ENCODE measurements around the gene PGM2L1. TPM values are rescaled to one million over a fixed set of nuclear protein-coding genes. Genes with fewer than 3 reads are reported as not detected.

Gene PGM2L1
- total RNA-seq, 2 experiments from 2014 or later = 9.2 to 10.4 TPM

GRCh38 chr11:74318241-74318932 lies 79.8 kb downstream of the PGM2L1 start:
- CTCF ChIA-PET = no interaction called here

GRCh38 chr11:74316772-74317505 lies 81.3 kb downstream of the PGM2L1 start:
- POLR2A ChIA-PET = interaction anchor here (0.7 kb wide), 1 partner anchor 39 kb away, joined by 6 read pairs; no protein-coding TSS in a partner anchor
- CTCF ChIA-PET = no interaction called here

More at GRCh38 chr11:74318241-74318932, 79.8 kb downstream of the PGM2L1 start:
- POLR2A ChIA-PET = no interaction called here

GRCh38 chr11:74312326-74312725 lies 85.9 kb downstream of the PGM2L1 start:
- CTCF ChIA-PET = interaction anchor here (0.9 kb wide), 1 partner anchor 57 kb away, joined by 3 read pairs; no protein-coding TSS in a partner anchor
- POLR2A ChIA-PET = no interaction called here

- POLR2A ChIA-PET = no interaction called here
Measured at GRCh38 chr11:74311352-74311926, 86.8 kb downstream of the PGM2L1 start, which contains the start of gene P4HA3. Gene P4HA3, minus strand, starts transcription at chr11:74311640. Its CDS starts 29 bp downstream, at chr11:74311611.

GRCh38 chr11:74310857-74311256 lies 87.4 kb downstream of the PGM2L1 start:
- POLR2A ChIA-PET = no interaction called here
- CTCF ChIA-PET = no interaction called here

More at GRCh38 chr11:74311352-74311926, 86.8 kb downstream of the PGM2L1 start, which contains the start of gene P4HA3:
- CTCF ChIA-PET = interaction anchor here (0.9 kb wide), 1 partner anchor 56 kb away, joined by 3 read pairs; no protein-coding TSS in a partner anchor

- ChIA-PET POLR2A (no interaction called here), CTCF (no interaction called here)
Measured at GRCh38 chr11:74307434-74307833, 90.8 kb downstream of the PGM2L1 start.

- CTCF ChIA-PET = interaction anchor here (0.6 kb wide), 1 partner anchor 662 kb away, joined by 3 read pairs; no protein-coding TSS in a partner anchor
- POLR2A ChIA-PET = no interaction called here
Measured at GRCh38 chr11:74306435-74307175, 91.6 kb downstream of the PGM2L1 start.

- ChIA-PET POLR2A (no interaction called here), CTCF (no interaction called here)
Measured at GRCh38 chr11:74299015-74299414, 99.2 kb downstream of the PGM2L1 start.

GRCh38 chr11:74297484-74297883 lies 100.7 kb downstream of the PGM2L1 start:
- CTCF ChIA-PET = no interaction called here
- POLR2A ChIA-PET = no interaction called here

GRCh38 chr11:74288911-74289310 lies 109.3 kb downstream of the PGM2L1 start:
- POLR2A ChIA-PET = no interaction called here
- CTCF ChIA-PET = interaction anchor here (0.6 kb wide), 1 partner anchor 78 kb away, joined by 3 read pairs; no protein-coding TSS in a partner anchor

GRCh38 chr11:74288161-74288560 lies 110.1 kb downstream of the PGM2L1 start:
- CTCF ChIA-PET = no interaction called here

GRCh38 chr11:74284466-74284865 lies 113.8 kb downstream of the PGM2L1 start:
- POLR2A ChIA-PET = no interaction called here
- CTCF ChIA-PET = no interaction called here

More at GRCh38 chr11:74288161-74288560, 110.1 kb downstream of the PGM2L1 start:
- POLR2A ChIA-PET = no interaction called here

GRCh38 chr11:74283580-74284180 lies 114.6 kb downstream of the PGM2L1 start:
- CTCF ChIA-PET = interaction anchor here (0.7 kb wide), 1 partner anchor 150 kb away, joined by 3 read pairs; no protein-coding TSS in a partner anchor
- POLR2A ChIA-PET = no interaction called here

- ChIA-PET CTCF (interaction anchor here (0.7 kb wide), 1 partner anchor 151 kb away, joined by 3 read pairs; no protein-coding TSS in a partner anchor), POLR2A (no interaction called here)
Measured at GRCh38 chr11:74282914-74283371, 115.3 kb downstream of the PGM2L1 start.

- CTCF ChIA-PET = no interaction called here
- POLR2A ChIA-PET = no interaction called here
Measured at GRCh38 chr11:74282421-74282820, 115.8 kb downstream of the PGM2L1 start.

GRCh38 chr11:74280494-74280893 lies 117.7 kb downstream of the PGM2L1 start:
- ChIA-PET CTCF (no interaction called here), POLR2A (no interaction called here)

Data from activated CD8-positive, alpha-beta memory T cell treated with anti-CD3 and anti-CD28 coated beads for 36 hours (primary cell).